22Rv1 (cell line): ENCODE measurements around the gene ZFHX3.

Experiments
- ZFX ChIP-seq: fragments of 450-650 bp; IDR thresholded peaks from 2 replicates; pipeline ENCODE4 v1.6.1; 2017; ENCODE audit warnings: antibody characterized with exemption, borderline replicate concordance
- TF ChIP-seq, protein P1 (sequence below): fragments of 450-650 bp; IDR thresholded peaks from 2 replicates; pipeline ENCODE4 v1.5.1; 2017; ENCODE audit warnings: mild to moderate bottlenecking

DNA sequence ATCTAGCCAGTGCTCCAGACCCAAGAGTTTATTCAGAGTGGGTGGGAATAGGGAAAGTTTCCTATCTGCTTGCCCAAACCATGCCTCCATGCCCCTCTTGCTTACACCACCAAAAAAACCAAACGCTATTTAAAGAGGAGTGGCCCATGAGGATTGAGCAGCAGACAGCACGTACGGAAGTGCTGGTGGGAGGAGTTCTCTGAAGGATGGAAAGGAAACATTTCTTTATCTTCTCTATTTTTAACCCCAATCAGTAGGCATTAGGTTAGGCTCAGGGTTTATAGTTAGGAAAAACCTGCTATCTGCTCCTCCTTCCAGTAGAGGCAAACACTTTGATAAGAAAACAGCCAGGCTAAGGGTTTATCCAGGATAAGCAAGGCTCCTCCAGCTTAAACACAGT lies 235.3 kb downstream of the ZFHX3 start:
- TF ChIP-seq, protein P1, sequence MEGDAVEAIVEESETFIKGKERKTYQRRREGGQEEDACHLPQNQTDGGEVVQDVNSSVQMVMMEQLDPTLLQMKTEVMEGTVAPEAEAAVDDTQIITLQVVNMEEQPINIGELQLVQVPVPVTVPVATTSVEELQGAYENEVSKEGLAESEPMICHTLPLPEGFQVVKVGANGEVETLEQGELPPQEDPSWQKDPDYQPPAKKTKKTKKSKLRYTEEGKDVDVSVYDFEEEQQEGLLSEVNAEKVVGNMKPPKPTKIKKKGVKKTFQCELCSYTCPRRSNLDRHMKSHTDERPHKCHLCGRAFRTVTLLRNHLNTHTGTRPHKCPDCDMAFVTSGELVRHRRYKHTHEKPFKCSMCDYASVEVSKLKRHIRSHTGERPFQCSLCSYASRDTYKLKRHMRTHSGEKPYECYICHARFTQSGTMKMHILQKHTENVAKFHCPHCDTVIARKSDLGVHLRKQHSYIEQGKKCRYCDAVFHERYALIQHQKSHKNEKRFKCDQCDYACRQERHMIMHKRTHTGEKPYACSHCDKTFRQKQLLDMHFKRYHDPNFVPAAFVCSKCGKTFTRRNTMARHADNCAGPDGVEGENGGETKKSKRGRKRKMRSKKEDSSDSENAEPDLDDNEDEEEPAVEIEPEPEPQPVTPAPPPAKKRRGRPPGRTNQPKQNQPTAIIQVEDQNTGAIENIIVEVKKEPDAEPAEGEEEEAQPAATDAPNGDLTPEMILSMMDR = no peak
- no peak for TF ChIP-seq ZFX
